ENCODE results near the gene DISP1. TPM values are rescaled to one million over a fixed set of nuclear protein-coding genes. Genes with fewer than 3 reads are reported as not detected.

DISP1 gene
- polyA plus RNA-seq, 1 experiment, result 6.2 TPM

GRCh38 chr1:222798975-222799374 is 15.9 kb upstream of the DISP1 start:
- no peak for TF ChIP-seq CTCF (IDR thresholded peaks at IDR 0.05; ENCODE audit: low read depth, low read length)
- Histone ChIP-seq H3K27ac (ENCODE audit: low read depth, low read length) (no peak overlapping the region), H3K4me3 (ENCODE audit: low read depth, low read length) (no peak overlapping the region), H3K27me3 (ENCODE audit: control insufficient read depth, insufficient read depth, low read length) (no peaks in the 10 kb centered on the region), H3K9me3 (ENCODE audit: control insufficient read depth, insufficient read depth, low read length) (no peaks in the 10 kb centered on the region; the same call in 1 of the 2 replicates)
- CTCF ChIA-PET, result interaction anchor here (0.9 to 2.4 kb wide), 4 partner anchors 283 to 334 kb away, joined by 6 to 23 read pairs (median 8); no protein-coding TSS in a partner anchor
- POLR2A ChIA-PET, result no interaction called here
- DNase-seq (ENCODE audit: low read depth, low spot score), result no peak

GRCh38 chr1:222801067-222801466 is 13.8 kb upstream of the DISP1 start:
- Histone ChIP-seq H3K27ac (ENCODE audit: low read depth, low read length) (no peak overlapping the region), H3K27me3 (ENCODE audit: control insufficient read depth, insufficient read depth, low read length) (no peaks in the 10 kb centered on the region), H3K4me3 (ENCODE audit: low read depth, low read length) (no peak overlapping the region), H3K9me3 (ENCODE audit: control insufficient read depth, insufficient read depth, low read length) (no peaks in the 10 kb centered on the region; the same call in 1 of the 2 replicates)
- ChIA-PET CTCF (interaction anchor here (1.5 kb wide), 1 partner anchor 289 kb away, joined by 5 read pairs; no protein-coding TSS in a partner anchor), POLR2A (no interaction called here)
- DNase-seq (ENCODE audit: low read depth, low spot score), result no peak
- TF ChIP-seq CTCF (IDR thresholded peaks at IDR 0.05; ENCODE audit: low read depth, low read length), result no peak

GRCh38 chr1:222811671-222812070 is 3.2 kb upstream of the DISP1 start:
- Histone ChIP-seq H3K9me3 (ENCODE audit: control insufficient read depth, insufficient read depth, low read length) (no peaks in the 10 kb centered on the region), H3K27me3 (ENCODE audit: control insufficient read depth, insufficient read depth, low read length) (no peaks in the 10 kb centered on the region), H3K4me3 (ENCODE audit: low read depth, low read length) (no peak overlapping the region), H3K27ac (ENCODE audit: low read depth, low read length) (no peak overlapping the region)
- ChIA-PET CTCF (interaction anchor here (0.7 kb wide), 2 partner anchors 23 to 269 kb away, joined by 3 to 5 read pairs; no protein-coding TSS in a partner anchor), POLR2A (no interaction called here)
- no peak for DNase-seq (ENCODE audit: low read depth, low spot score)
- no peak for TF ChIP-seq CTCF (IDR thresholded peaks at IDR 0.05; ENCODE audit: low read depth, low read length)

GRCh38 chr1:222813866-222814535 is 838 bp upstream of the DISP1 start:
- no peak for TF ChIP-seq CTCF (IDR thresholded peaks at IDR 0.05; ENCODE audit: low read depth, low read length)
- DNase-seq (ENCODE audit: low read depth, low spot score), result no peak
- no peaks in the 10 kb centered on the region for H3K9me3 ChIP-seq (ENCODE audit: control insufficient read depth, insufficient read depth, low read length)
- ChIA-PET CTCF (interaction anchor here (0.5 to 1.6 kb wide), 3 partner anchors 276 to 567 kb away, joined by 3 to 4 read pairs (median 4); no protein-coding TSS in a partner anchor), POLR2A (no interaction called here)
- H3K4me3 ChIP-seq (ENCODE audit: low read depth, low read length), result no peak overlapping the region
- H3K27ac ChIP-seq (ENCODE audit: low read depth, low read length), result peak overlapping the region; percentile 58
- no peaks in the 10 kb centered on the region for H3K27me3 ChIP-seq (ENCODE audit: control insufficient read depth, insufficient read depth, low read length)

- Histone ChIP-seq H3K27me3 (ENCODE audit: control insufficient read depth, insufficient read depth, low read length) (no peaks in the 10 kb centered on the region), H3K27ac (ENCODE audit: low read depth, low read length) (peak overlapping the region; percentile 79), H3K4me3 (ENCODE audit: low read depth, low read length) (peak overlapping the region; percentile 74), H3K9me3 (ENCODE audit: control insufficient read depth, insufficient read depth, low read length) (no peaks in the 10 kb centered on the region)
- TF ChIP-seq CTCF (IDR thresholded peaks at IDR 0.05; ENCODE audit: low read depth, low read length), result no peak
- POLR2A ChIA-PET, result no interaction called here
- DNase-seq (ENCODE audit: low read depth, low spot score), result no peak
- CTCF ChIA-PET, result interaction anchor here (1.7 kb wide), 1 partner anchor 22 kb away, joined by 5 read pairs; no protein-coding TSS in a partner anchor
These were observed 564 bp downstream of the DISP1 start for GRCh38 chr1:222815440-222815765.

All from AG04450 (cell line).